ENCODE measurements around the gene PEX5L.

DNA sequence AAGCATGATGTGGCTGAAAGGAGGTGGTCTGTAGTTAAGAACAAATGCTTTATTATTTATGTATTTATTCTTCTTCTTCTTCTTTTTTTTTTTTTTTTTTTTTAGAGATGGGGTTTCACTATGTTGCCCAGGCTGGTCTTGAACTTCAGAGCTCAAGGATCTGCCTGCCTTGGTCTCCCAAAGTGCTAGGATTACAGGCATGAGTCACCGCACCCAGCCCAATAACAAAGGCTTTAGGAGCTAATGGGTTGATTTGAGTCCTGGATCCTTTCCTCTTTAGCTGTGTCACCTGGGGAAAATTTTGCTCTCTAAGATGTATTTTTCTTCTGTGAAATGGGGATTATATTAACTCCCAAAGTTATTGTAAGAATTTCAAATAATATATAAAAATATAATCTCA is 168.8 kb downstream of the PEX5L start:
- TF ChIP-seq, protein P1, sequence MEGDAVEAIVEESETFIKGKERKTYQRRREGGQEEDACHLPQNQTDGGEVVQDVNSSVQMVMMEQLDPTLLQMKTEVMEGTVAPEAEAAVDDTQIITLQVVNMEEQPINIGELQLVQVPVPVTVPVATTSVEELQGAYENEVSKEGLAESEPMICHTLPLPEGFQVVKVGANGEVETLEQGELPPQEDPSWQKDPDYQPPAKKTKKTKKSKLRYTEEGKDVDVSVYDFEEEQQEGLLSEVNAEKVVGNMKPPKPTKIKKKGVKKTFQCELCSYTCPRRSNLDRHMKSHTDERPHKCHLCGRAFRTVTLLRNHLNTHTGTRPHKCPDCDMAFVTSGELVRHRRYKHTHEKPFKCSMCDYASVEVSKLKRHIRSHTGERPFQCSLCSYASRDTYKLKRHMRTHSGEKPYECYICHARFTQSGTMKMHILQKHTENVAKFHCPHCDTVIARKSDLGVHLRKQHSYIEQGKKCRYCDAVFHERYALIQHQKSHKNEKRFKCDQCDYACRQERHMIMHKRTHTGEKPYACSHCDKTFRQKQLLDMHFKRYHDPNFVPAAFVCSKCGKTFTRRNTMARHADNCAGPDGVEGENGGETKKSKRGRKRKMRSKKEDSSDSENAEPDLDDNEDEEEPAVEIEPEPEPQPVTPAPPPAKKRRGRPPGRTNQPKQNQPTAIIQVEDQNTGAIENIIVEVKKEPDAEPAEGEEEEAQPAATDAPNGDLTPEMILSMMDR (IDR thresholded peaks at IDR 0.05), result no peak
- TF ChIP-seq POLR2A (IDR thresholded peaks at IDR 0.05), result no peak

Measured in stomach (tissue), 4 donors.